Fibroblast of skin of left biceps (primary cell): ENCODE data around the gene CYP17A1.
"Not testable (repeated sequence)": the region's sequence is repeated elsewhere in the genome, so short reads cannot be mapped to it uniquely, and the experiment has no call there.

ENCODE experiments used
- DNase-seq, 2 experiments: peaks; one replicate each; pipeline ENCODE4 v3.0.0-alpha.2; 2013; ENCODE audit warnings: low read depth in 2 of 2

The CYP17A1 gene

GRCh38 chr10:102837230-102837721 lies at the start of gene CYP17A1:
Gene CYP17A1, minus strand, starts transcription at chr10:102837413. Its CDS starts 52 bp downstream, at chr10:102837361.
- no peak for DNase-seq

GRCh38 chr10:102880256-102880655 lies 43.0 kb upstream of the CYP17A1 start:
- DNase-seq: no peak

GRCh38 chr10:102878629-102879028 lies 41.4 kb upstream of the CYP17A1 start:
- no peak for DNase-seq

- no peak for DNase-seq
Measured at GRCh38 chr10:102876747-102877153, 39.5 kb upstream of the CYP17A1 start.

- DNase-seq: no peak
Measured at GRCh38 chr10:102872163-102872562, 35.0 kb upstream of the CYP17A1 start.

- DNase-seq: no peak
Measured at GRCh38 chr10:102870221-102870620, 33.0 kb upstream of the CYP17A1 start.

- no peak for DNase-seq
Measured at GRCh38 chr10:102869258-102870198, 32.3 kb upstream of the CYP17A1 start, which contains the start of gene AS3MT. Gene AS3MT, plus strand, starts transcription at chr10:102869470. Its CDS starts 123 bp downstream, at chr10:102869593.

- no peak for DNase-seq
Measured at GRCh38 chr10:102868911-102869257, 31.7 kb upstream of the CYP17A1 start.

- DNase-seq: no peak
Measured at GRCh38 chr10:102865620-102866019, 28.4 kb upstream of the CYP17A1 start.

GRCh38 chr10:102863660-102864059 lies 26.4 kb upstream of the CYP17A1 start:
- DNase-seq: no peak

GRCh38 chr10:102859911-102860310 lies 22.7 kb upstream of the CYP17A1 start:
- DNase-seq: no peak

- no peak for DNase-seq
Measured at GRCh38 chr10:102856758-102857424, 19.7 kb upstream of the CYP17A1 start.

- peak; percentile 97 for DNase-seq
Measured at GRCh38 chr10:102855731-102856436, 18.7 kb upstream of the CYP17A1 start.

GRCh38 chr10:102853237-102853636 lies 16.0 kb upstream of the CYP17A1 start:
- not testable (repeated sequence) for DNase-seq

- no peak for DNase-seq
Measured at GRCh38 chr10:102850025-102850518, 12.9 kb upstream of the CYP17A1 start.

GRCh38 chr10:102845352-102845902 lies 8.2 kb upstream of the CYP17A1 start:
- no peak for DNase-seq

- not testable (repeated sequence) for DNase-seq
Measured at GRCh38 chr10:102844190-102844776, 7.1 kb upstream of the CYP17A1 start.

- not testable (repeated sequence) for DNase-seq
Measured at GRCh38 chr10:102843139-102843538, 5.9 kb upstream of the CYP17A1 start.

GRCh38 chr10:102841827-102842345 lies 4.7 kb upstream of the CYP17A1 start:
- no peak for DNase-seq

- not testable (repeated sequence) for DNase-seq
Measured at GRCh38 chr10:102838276-102838927, 1.2 kb upstream of the CYP17A1 start.
